Measurements from ENCODE around the gene CEP85L.

Gene CEP85L

DNA sequence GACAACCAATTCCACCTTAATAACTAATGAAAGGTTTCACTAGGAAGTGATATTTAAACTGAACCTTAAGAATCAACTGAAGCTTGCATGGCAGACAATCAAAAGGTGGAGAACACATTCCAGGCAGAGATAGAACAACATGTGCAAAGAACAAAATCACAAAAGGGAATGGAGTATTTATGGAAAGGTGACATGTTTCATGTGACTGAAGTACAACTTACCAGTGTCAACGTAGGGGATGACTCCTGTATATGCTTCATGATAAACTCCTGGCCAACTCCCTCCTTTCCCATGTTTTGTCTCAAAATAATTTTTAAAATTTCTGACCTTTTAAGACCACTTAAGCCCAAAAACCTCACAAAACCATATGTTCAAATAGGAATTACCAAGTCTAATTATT lies 96.7 kb downstream of the CEP85L start:
- Histone ChIP-seq H3K36me3 (ENCODE audit: control insufficient read depth, insufficient read depth, low read length) (no peaks in the 10 kb centered on the region), H3K9me3 (ENCODE audit: control insufficient read depth, insufficient read depth, low read depth, low read length) (no peaks in the 10 kb centered on the region), H3K9ac (ENCODE audit: low read length) (no peak overlapping the region), H3K27ac (ENCODE audit: low read depth, low read length) (no peak overlapping the region), H3K4me3 (ENCODE audit: low read depth, low read length) (no peak overlapping the region), H3K4me1 (ENCODE audit: control insufficient read depth, insufficient read depth, low read length) (no peaks in the 10 kb centered on the region), H3K27me3 (ENCODE audit: control insufficient read depth, insufficient read depth, low read length) (no peaks in the 10 kb centered on the region)

DNA sequence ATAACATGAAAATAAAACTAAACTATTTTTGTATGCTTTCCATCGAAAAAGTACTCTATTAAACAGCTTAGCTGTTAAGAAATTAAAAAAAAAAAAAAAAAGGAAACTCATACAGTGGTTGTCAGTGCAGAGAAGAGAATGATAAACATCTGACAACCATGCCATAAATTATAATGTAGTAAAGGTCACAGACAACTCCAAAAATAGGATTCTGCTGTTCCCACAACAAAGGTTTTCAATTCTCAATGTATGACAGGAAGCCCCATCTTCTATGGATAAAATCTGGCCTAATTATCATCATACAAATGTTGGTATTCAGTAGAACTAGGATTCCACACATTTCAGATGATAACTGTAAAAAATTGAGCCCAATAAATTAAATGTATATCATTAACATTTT lies 98.3 kb downstream of the CEP85L start:
- Histone ChIP-seq H3K9ac (ENCODE audit: low read length) (no peak overlapping the region), H3K4me3 (ENCODE audit: low read depth, low read length) (no peak overlapping the region), H3K9me3 (ENCODE audit: control insufficient read depth, insufficient read depth, low read depth, low read length) (no peaks in the 10 kb centered on the region), H3K27me3 (ENCODE audit: control insufficient read depth, insufficient read depth, low read length) (no peaks in the 10 kb centered on the region), H3K4me1 (ENCODE audit: control insufficient read depth, insufficient read depth, low read length) (no peaks in the 10 kb centered on the region), H3K36me3 (ENCODE audit: control insufficient read depth, insufficient read depth, low read length) (no peaks in the 10 kb centered on the region), H3K27ac (ENCODE audit: low read depth, low read length) (no peak overlapping the region)

DNA sequence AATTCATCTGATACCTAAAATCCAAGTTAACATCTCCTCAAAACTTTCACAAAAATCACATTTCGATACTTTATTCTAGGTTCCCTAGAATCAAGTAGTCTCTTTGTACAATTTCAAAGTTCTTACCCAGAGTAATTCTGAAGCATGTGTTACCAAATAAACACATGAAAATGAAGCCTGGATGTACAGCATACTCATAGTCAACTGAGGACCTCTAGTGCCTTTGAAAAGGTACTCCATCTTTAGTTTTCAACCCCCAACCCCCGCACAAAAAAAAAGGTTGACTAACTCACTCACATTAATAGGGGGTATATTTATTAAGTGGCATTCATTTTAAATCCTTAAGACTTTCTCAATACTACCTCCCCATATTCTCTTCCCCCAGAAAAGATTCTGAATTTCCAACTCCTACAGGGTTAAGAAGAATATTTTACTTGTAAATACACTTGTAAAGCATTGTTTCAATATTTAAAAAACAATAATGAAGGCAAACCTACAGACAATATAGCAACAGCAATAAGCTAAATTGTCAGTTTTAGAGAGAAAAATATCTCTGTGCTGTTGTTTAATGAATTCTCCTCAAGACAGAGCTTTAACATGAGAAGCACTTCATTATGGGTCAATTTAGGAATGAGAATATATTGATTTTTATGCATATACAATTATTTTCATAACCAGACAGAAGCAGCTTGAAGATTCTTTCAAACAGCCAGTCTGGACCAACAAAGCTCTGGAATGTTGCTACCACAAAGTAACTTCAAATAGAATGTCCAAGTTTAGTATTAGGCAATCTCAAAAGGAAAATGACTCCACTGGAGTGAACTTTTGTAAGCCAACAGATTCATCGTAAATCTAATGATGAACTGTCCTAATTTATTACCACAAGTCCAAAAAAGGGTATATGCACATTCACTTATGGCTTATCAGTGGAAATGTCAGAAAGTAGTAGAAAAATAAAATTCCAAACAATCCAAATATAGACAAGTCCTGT lies 100.0 kb downstream of the CEP85L start:
- H3K27ac ChIP-seq (ENCODE audit: low read depth, low read length), result no peak overlapping the region
- H3K9ac ChIP-seq (ENCODE audit: low read length), result no peak overlapping the region
- H3K4me3 ChIP-seq (ENCODE audit: low read depth, low read length), result no peak overlapping the region

DNA sequence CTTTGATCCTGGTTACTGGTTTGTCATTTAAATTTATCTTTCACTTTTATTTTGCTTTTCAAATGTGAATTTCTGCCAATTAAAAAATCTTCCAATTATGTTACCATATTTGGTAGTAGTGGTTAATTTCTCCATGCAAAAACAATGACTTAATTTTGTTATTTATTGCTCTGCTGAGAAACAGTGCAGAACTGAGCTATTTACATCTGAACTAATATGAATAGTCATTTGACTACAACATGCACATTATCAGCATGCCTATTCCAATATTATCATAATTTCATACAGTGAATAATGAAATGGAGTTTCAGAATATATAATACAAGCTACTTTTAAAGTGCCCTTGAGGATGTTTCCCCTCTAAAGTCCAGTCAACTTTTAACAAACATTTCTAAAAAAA lies 102.8 kb downstream of the CEP85L start:
- Histone ChIP-seq H3K36me3 (ENCODE audit: control insufficient read depth, insufficient read depth, low read length) (no peaks in the 10 kb centered on the region), H3K4me1 (ENCODE audit: control insufficient read depth, insufficient read depth, low read length) (no peaks in the 10 kb centered on the region), H3K27me3 (ENCODE audit: control insufficient read depth, insufficient read depth, low read length) (no peaks in the 10 kb centered on the region), H3K27ac (ENCODE audit: low read depth, low read length) (no peak overlapping the region), H3K9ac (ENCODE audit: low read length) (no peak overlapping the region), H3K4me3 (ENCODE audit: low read depth, low read length) (no peak overlapping the region), H3K9me3 (ENCODE audit: control insufficient read depth, insufficient read depth, low read depth, low read length) (no peaks in the 10 kb centered on the region)

More for the DNA sequence above, 100.0 kb downstream of the CEP85L start:
- Histone ChIP-seq H3K36me3 (ENCODE audit: control insufficient read depth, insufficient read depth, low read length) (no peaks in the 10 kb centered on the region), H3K9me3 (ENCODE audit: control insufficient read depth, insufficient read depth, low read depth, low read length) (no peaks in the 10 kb centered on the region), H3K4me1 (ENCODE audit: control insufficient read depth, insufficient read depth, low read length) (no peaks in the 10 kb centered on the region), H3K27me3 (ENCODE audit: control insufficient read depth, insufficient read depth, low read length) (no peaks in the 10 kb centered on the region)

DNA sequence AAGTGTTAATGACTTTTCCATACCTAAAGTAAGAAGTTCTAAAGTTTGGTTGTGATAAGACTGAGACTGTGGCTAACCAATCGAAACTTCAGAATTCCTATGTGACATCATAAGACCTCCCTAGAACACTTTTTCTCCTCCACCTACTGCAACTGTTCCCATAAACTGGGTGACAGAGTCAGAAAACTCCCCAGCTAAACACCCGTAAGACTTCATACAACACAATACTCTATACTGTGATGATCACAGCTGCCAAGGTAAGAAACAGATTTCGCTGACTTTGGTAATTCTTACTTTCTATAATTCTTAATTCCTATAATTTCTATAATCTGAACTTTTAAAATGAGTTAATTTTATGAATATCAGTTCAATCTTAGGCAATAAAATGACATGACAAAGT lies 103.3 kb downstream of the CEP85L start, which contains the start of gene PLN:
Gene PLN, plus strand, starts transcription at position 161 of the 400 bp plus-strand sequence. CDS start 10,626 bp downstream, outside the sequence.
- no peak within 1 kb of the TSS for H3K27ac ChIP-seq (ENCODE audit: low read depth, low read length)
- H3K4me1 ChIP-seq (ENCODE audit: control insufficient read depth, insufficient read depth, low read length), result no peaks in the 10 kb centered on the region

DNA sequence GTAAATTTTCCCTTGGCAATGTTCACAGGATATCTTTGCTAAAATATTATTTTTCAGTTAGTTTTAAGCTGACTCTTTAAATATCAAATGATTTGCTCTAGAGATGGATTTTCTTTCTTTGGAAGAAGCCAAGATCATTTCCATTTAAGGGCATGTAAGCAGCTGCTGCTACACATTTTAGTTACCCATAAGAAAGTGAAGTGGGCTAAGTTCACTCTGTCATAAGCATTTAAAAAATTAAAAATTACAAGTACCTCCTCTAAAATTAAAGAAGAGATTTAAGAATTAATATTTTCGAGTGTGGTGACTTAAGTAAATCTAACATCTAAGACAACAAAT lies 104.5 kb downstream of the CEP85L start:
- Histone ChIP-seq H3K36me3 (ENCODE audit: control insufficient read depth, insufficient read depth, low read length) (no peaks in the 10 kb centered on the region), H3K9ac (ENCODE audit: low read length) (no peak overlapping the region), H3K4me3 (ENCODE audit: low read depth, low read length) (no peak overlapping the region), H3K27ac (ENCODE audit: low read depth, low read length) (no peak overlapping the region), H3K4me1 (ENCODE audit: control insufficient read depth, insufficient read depth, low read length) (no peaks in the 10 kb centered on the region), H3K27me3 (ENCODE audit: control insufficient read depth, insufficient read depth, low read length) (no peaks in the 10 kb centered on the region), H3K9me3 (ENCODE audit: control insufficient read depth, insufficient read depth, low read depth, low read length) (no peaks in the 10 kb centered on the region)

More for the DNA sequence above, 103.3 kb downstream of the CEP85L start, which contains the start of gene PLN:
- H3K9ac ChIP-seq (ENCODE audit: low read length), result no peak within 1 kb of the TSS
- no peaks in the 10 kb centered on the region for H3K9me3 ChIP-seq (ENCODE audit: control insufficient read depth, insufficient read depth, low read depth, low read length)
- H3K4me3 ChIP-seq (ENCODE audit: low read depth, low read length), result no peak within 1 kb of the TSS
- no peaks in the 10 kb centered on the region for H3K27me3 ChIP-seq (ENCODE audit: control insufficient read depth, insufficient read depth, low read length)
- no peaks in the 10 kb centered on the region for H3K36me3 ChIP-seq (ENCODE audit: control insufficient read depth, insufficient read depth, low read length)

DNA sequence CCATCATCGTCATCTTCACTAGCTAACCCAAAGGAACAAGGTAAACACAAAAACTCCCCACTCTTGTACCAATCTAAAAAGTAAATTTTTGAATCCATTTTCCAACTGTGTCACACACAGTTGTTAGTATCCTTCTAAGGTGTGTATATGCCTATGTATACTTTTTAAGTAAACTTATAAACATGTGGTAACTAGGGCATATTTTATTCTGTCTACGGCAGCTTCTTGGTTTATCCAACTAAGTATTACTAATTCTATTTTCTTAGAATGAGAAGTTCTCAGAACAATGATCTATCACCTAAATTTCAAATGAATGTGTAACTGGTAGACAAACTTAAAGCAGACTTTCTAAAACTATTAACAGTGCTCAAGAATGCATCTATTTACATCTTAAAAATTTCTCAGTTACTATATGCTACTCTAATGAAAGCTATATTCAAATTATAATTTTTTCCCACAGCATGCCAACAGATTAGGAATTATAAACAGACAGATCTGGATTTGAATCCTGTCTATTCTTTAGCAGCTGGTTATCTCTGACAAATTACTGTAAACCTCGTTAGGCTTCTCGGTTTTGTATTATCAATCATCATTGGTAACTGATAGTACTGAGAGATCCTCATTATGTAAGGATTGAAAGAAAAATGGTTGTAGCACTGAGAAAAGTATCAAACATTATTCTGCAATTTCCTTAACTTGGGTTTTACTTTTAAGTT lies 105.1 kb downstream of the CEP85L start:
- Histone ChIP-seq H3K27ac (ENCODE audit: low read depth, low read length) (no peak overlapping the region), H3K36me3 (ENCODE audit: control insufficient read depth, insufficient read depth, low read length) (no peaks in the 10 kb centered on the region), H3K27me3 (ENCODE audit: control insufficient read depth, insufficient read depth, low read length) (no peaks in the 10 kb centered on the region), H3K9me3 (ENCODE audit: control insufficient read depth, insufficient read depth, low read depth, low read length) (no peaks in the 10 kb centered on the region), H3K4me1 (ENCODE audit: control insufficient read depth, insufficient read depth, low read length) (no peaks in the 10 kb centered on the region), H3K4me3 (ENCODE audit: low read depth, low read length) (no peak overlapping the region), H3K9ac (ENCODE audit: low read length) (no peak overlapping the region)

DNA sequence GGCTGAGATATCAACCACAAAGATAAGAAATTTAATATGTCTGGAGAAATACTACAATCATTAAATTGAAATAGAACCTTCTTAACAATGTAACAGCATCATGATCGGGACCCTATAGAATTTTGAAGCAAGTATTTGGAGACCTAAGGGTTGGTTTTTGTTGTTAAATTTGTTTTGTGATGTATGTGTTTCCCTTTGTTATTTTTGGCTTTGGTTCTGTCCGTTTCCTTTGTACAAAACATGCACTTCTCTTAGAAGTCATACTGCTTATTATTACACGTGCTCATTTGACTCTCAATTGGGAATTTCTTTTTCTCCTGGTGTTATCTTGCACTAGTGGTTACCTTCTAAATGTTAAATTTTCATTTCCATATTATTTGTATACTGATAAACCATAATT lies 107.3 kb downstream of the CEP85L start:
- H3K27ac ChIP-seq (ENCODE audit: low read depth, low read length), result no peak overlapping the region
- no peak overlapping the region for H3K9ac ChIP-seq (ENCODE audit: low read length)
- no peaks in the 10 kb centered on the region for H3K36me3 ChIP-seq (ENCODE audit: control insufficient read depth, insufficient read depth, low read length)
- H3K4me1 ChIP-seq (ENCODE audit: control insufficient read depth, insufficient read depth, low read length), result no peaks in the 10 kb centered on the region
- H3K4me3 ChIP-seq (ENCODE audit: low read depth, low read length), result no peak overlapping the region
- H3K9me3 ChIP-seq (ENCODE audit: control insufficient read depth, insufficient read depth, low read depth, low read length), result no peaks in the 10 kb centered on the region
- no peaks in the 10 kb centered on the region for H3K27me3 ChIP-seq (ENCODE audit: control insufficient read depth, insufficient read depth, low read length)

DNA sequence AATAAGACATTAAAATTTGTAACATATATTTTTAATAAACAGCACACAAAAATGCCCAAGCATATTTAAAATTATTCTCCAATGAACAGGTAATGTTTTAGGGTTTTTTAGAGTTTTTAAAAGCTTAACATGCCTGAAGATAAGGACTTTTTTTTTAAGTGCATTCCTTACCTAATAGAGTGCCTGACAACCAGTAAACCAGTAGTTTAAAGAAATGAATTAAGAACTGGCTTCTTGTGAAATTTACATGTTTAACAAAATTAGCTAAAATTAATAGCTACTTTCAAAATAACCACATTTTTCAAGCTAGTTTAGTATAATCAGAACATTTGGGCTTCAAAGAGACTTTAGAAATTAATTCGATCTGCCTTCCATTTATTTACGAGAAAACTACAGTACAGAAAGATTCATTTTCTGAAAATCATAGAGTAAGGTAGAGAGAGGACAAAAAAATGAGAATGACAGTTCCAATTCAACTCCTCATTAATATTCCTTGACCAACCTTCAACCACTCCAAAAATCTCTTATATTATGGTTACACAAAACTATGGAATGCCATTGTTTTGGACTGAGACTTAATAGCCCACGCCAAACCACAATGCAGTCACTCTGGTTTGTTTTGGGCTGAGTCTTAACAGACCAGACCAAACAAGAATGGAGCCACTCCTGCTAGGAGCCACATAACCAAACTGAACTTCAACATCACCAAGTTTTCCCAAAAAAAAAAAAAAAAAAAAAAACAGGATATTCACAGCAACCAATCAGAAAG lies 109.0 kb downstream of the CEP85L start:
- Histone ChIP-seq H3K27ac (ENCODE audit: low read depth, low read length) (no peak overlapping the region), H3K4me1 (ENCODE audit: control insufficient read depth, insufficient read depth, low read length) (no peaks in the 10 kb centered on the region), H3K4me3 (ENCODE audit: low read depth, low read length) (no peak overlapping the region), H3K9me3 (ENCODE audit: control insufficient read depth, insufficient read depth, low read depth, low read length) (no peaks in the 10 kb centered on the region), H3K9ac (ENCODE audit: low read length) (no peak overlapping the region), H3K27me3 (ENCODE audit: control insufficient read depth, insufficient read depth, low read length) (no peaks in the 10 kb centered on the region), H3K36me3 (ENCODE audit: control insufficient read depth, insufficient read depth, low read length) (no peaks in the 10 kb centered on the region)

DNA sequence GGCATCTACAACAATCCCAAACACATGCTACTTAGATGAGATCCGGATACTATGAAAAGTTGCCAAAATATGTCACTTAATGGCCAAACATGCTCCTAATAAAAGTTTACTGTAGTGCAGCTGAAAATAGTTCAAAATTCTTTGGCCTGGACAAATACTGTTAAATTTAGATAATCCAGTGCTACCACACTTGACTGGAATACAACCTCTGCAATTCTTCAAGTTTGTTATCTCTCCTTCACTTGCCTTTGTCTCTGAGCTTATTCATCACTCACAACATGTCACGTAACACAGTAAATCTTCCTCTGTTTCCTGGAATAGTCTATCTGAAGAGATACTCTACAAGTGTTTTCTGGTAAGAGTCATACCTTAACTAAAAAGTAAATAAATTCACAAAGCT lies 113.8 kb downstream of the CEP85L start:
- H3K36me3 ChIP-seq (ENCODE audit: control insufficient read depth, insufficient read depth, low read length), result no peaks in the 10 kb centered on the region
- no peaks in the 10 kb centered on the region for H3K9me3 ChIP-seq (ENCODE audit: control insufficient read depth, insufficient read depth, low read depth, low read length)
- no peak overlapping the region for H3K9ac ChIP-seq (ENCODE audit: low read length)
- H3K27me3 ChIP-seq (ENCODE audit: control insufficient read depth, insufficient read depth, low read length), result no peaks in the 10 kb centered on the region
- no peaks in the 10 kb centered on the region for H3K4me1 ChIP-seq (ENCODE audit: control insufficient read depth, insufficient read depth, low read length)
- no peak overlapping the region for H3K4me3 ChIP-seq (ENCODE audit: low read depth, low read length)
- no peak overlapping the region for H3K27ac ChIP-seq (ENCODE audit: low read depth, low read length)
